Omental fat pad (tissue), 4 donors: Measurements from ENCODE around the gene PRKCE. TPM values are rescaled to one million over a fixed set of nuclear protein-coding genes. Genes with fewer than 3 reads are reported as not detected.

Source experiments
- ATAC-seq: fragments of 150-250 bp; one replicate; pipeline ENCODE4 v1.9.1; 2016; ENCODE audit warnings: mild to moderate bottlenecking, moderate library complexity; ENCODE audit not compliant: low FRiP score
- DNase-seq: peaks from one replicate; pipeline ENCODE4 v3.0.0-alpha.2; 2019; ENCODE audit warnings: low spot score
- total RNA-seq, 4 donors: library from RNA; depleted of rRNA; stranded (reverse); fragments of >200 nt; gene quantifications; one replicate each; pipeline ENCODE4 v1.1.0, GENCODE V29; 2016
- TF ChIP-seq, protein P1 (sequence below), 3 donors: fragments of 450-650 bp; IDR thresholded peaks; one replicate each; pipeline ENCODE4 v1.5.1; 2016 to 2017; ENCODE audit warnings: antibody characterized with exemption in 3 of 3, mild to moderate bottlenecking in 3 of 3, moderate library complexity in 2 of 3

Gene PRKCE
- total RNA-seq, 4 donors from 2014 or later = 8.8 to 24.3 (median 14.0) TPM

DNA sequence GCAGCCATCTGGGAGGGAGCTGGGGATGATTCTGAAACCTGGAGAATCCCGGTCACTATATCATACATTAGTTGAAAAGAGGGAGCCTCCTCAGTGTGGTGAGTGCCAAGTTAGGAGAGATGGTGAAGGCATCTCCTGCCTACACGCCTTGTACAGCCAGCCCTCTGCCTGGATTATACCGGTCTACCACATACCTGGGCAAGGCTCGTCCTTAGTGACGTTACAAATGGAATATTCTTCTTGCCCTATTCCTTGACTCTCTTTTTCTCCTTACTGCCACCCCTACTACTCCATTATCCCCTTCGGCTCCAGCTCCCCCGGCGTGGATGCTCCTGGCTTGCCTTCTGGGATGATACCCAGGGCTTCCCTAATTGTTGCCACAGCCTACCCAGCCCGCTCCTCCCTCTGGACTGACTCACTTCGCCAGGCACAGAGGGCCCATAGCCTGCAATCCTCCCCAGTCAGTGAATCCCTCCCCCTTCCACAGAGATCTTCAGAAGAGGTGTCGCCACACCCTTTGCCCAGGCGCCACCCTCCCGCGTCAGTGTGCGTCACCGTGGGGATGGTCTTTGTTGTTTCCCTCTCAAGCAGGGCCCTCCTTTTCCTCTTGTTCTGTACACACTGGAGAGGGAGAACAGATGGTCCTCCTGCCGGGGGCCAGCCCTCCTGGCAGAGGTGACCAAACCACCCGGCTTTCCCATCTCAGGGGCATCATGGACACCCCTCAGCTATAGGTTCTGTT is 530.5 kb downstream of the PRKCE start:
- ATAC-seq (no peak), DNase-seq (no peak)
- TF ChIP-seq, protein P1, sequence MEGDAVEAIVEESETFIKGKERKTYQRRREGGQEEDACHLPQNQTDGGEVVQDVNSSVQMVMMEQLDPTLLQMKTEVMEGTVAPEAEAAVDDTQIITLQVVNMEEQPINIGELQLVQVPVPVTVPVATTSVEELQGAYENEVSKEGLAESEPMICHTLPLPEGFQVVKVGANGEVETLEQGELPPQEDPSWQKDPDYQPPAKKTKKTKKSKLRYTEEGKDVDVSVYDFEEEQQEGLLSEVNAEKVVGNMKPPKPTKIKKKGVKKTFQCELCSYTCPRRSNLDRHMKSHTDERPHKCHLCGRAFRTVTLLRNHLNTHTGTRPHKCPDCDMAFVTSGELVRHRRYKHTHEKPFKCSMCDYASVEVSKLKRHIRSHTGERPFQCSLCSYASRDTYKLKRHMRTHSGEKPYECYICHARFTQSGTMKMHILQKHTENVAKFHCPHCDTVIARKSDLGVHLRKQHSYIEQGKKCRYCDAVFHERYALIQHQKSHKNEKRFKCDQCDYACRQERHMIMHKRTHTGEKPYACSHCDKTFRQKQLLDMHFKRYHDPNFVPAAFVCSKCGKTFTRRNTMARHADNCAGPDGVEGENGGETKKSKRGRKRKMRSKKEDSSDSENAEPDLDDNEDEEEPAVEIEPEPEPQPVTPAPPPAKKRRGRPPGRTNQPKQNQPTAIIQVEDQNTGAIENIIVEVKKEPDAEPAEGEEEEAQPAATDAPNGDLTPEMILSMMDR (IDR thresholded peaks at IDR 0.05) = no peak

DNA sequence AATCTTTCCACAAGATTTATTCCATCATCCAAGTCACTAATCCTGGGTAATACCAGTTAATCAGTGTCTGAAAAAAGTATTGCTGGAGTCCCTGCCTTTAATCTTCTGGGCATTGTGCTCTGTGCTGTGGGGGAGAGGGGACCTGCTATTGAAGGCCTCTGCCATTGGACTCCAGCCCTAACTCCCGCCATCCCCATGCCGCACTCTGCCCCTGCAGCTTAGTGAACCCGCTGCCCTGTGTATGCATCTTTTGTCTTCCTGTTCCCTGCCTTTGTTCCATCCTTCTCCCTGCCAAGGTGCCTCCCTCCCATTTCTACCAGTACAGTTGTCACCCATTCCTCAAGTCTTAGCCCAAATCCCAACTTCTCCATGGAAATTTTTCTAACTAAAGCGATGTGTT is 532.0 kb downstream of the PRKCE start:
- ATAC-seq = no peak
- TF ChIP-seq, protein P1 (IDR thresholded peaks at IDR 0.05) = no peak
- DNase-seq = no peak

DNA sequence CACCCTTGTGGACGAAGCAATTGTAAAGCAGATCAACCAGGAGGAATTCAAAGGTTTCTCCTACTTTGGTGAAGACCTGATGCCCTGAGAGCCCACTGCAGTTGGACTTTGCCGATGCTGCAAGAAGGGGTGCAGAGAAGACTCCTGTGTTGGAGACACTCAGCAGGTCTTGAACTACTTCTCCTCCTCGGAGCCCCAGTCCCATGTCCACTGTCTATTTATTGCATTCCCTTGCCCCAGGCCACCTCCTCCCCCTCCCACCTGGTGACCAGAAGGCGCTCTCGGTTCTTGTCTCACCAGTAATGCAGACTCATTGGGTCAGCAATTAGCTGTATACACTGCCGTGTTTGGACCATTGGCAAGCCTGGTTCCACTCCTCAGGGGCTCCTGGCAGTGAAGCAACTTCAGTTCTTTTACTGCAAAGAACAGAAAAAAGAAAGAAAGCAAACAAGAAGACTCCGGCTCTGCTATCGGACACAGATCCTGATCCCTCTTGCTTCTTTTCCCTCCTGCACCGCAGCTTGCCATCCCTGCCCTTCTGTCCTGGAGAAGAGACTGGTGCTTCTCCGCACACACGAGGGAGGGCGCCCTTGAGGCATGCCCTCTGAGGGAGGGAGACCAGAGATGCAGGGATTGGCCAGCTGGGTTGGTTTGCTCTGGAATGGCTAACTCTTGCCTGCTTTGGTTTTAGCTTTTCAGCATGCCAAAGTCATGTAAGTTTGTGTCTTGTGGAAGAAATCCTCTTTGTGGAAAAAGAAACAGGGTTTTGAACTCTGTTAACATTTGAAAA is 533.5 kb downstream of the PRKCE start:
- TF ChIP-seq, protein P1 (IDR thresholded peaks at IDR 0.05) = no peak
- no peak for ATAC-seq
- no peak for DNase-seq

DNA sequence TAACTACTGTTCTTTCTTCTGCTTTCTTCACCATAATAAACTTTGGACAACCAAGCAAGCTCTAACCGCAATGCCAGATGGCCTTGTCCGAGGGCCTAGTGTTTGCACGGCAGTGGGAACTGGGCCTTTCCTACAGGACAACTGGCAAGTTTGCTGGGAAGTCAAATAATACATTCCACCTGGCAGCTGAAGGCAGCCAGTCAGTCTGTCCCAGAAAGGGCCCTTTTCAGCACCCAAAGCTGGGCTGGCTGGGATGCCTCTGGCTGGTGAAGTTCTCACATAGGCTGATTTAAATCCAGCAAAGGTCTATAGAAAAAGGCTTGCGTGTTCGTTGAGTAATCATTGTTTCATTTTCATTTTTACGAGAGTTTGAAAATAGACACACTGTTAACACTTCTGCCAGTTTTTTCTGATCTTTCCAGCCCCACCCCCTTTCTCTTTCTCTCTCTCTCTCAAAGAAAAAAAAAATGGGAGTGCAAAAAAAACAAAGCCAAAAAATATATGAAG is 535.7 kb downstream of the PRKCE start:
- TF ChIP-seq, protein P1 (IDR thresholded peaks at IDR 0.05) = no peak
- DNase-seq = no peak
- peak; percentile 20 for ATAC-seq

DNA sequence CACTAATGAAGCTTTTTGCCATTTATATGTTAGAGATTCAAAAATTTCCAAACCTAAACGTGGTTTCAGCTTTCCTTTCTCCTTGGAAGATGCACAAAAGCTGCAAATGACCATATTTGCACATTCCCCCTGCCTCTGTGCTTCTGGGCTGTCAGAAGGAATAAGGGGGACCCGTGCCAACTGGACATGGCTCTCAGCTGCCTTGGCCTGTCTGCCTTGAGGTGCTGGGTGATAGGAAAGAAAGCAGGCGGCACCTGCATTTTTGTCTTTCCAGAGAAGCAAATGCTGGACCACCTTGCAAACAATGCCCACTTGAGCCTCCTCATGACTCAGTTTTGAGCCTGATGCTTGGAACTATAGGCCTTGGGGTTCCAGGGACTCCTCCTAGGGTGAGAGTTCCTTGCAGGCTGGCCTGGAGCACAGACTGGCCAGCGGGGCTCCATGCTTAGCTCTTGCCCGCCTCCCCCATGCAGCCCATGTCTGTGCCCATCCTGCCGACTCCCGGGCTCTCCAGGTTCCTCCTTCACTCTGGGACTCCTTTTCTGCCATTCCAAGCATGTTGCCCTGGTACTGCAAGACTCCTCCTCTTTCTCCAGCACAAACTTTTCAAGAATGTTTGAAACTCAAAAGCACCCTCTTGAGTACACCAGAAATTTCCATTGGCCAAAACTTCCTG is 536.7 kb downstream of the PRKCE start:
- ATAC-seq = peak; percentile 29
- TF ChIP-seq, protein P1 (IDR thresholded peaks at IDR 0.05) = no peak

DNA sequence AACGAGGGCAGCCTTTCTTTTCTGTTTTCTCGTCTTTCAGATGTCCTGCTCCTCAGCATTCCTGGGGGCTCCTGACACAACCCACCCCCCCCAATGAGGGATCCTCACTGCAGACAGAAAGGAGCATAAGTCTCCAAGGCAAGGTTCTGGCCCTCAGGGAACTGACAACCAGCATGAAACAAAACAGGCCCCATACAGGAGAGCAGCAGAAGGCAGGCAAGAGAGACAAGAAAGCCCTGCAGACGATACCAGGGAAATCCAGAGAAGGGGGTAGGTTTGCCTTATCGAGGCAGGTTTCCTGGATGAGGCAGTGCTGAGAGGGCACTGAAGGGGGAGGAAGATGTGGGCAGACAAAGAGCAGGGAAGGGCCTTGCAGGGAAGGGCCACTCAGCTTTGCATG is 541.9 kb downstream of the PRKCE start:
- TF ChIP-seq, protein P1 (IDR thresholded peaks at IDR 0.05) = no peak
- DNase-seq (no peak), ATAC-seq (no peak)

More for the DNA sequence above, 536.7 kb downstream of the PRKCE start:
- no peak for DNase-seq
